Ramos (cell line): ENCODE measurements around the gene PNPLA7.
"Not testable (repeated sequence)": the region's sequence is repeated elsewhere in the genome, so short reads cannot be mapped to it uniquely, and the experiment has no call there.

Experiments
- in situ Hi-C: fragments of 300-500 bp; cut with MboI; formaldehyde crosslinking; loops from one replicate; pipeline ENCODE4 v1.14.3; 2022; ENCODE audit warnings: low sequenced_read_pairs; ENCODE audit not compliant: unreplicated experiment

The PNPLA7 gene

GRCh38 chr9:137550231-137550621, at the start of gene PNPLA7:
Gene PNPLA7, minus strand, starts transcription at chr9:137550402. Its CDS starts 205 bp downstream, at chr9:137550197.
- in situ Hi-C loops, result no loop called here

GRCh38 chr9:137598943-137599342, 48.7 kb upstream of the PNPLA7 start:
- in situ Hi-C loops, result no loop called here

- in situ Hi-C loops, result not testable (repeated sequence)
Measured at GRCh38 chr9:137596577-137596976, 46.4 kb upstream of the PNPLA7 start.

- in situ Hi-C loops, result no loop called here
Measured at GRCh38 chr9:137593176-137593575, 43.0 kb upstream of the PNPLA7 start.

GRCh38 chr9:137592767-137593166, 42.6 kb upstream of the PNPLA7 start:
- in situ Hi-C loops, result no loop called here

- in situ Hi-C loops, result no loop called here
Measured at GRCh38 chr9:137590469-137591383, 40.5 kb upstream of the PNPLA7 start, which contains the start of gene ZMYND19. Gene ZMYND19, minus strand, starts transcription at chr9:137590512. Its CDS starts 249 bp downstream, at chr9:137590263.

- in situ Hi-C loops, result no loop called here
Measured at GRCh38 chr9:137590123-137590468, 39.9 kb upstream of the PNPLA7 start.

GRCh38 chr9:137589441-137590122, 39.4 kb upstream of the PNPLA7 start:
- in situ Hi-C loops, result no loop called here

GRCh38 chr9:137588891-137589290, 38.7 kb upstream of the PNPLA7 start:
- in situ Hi-C loops, result no loop called here

GRCh38 chr9:137588311-137588710, 38.1 kb upstream of the PNPLA7 start:
- in situ Hi-C loops, result no loop called here

- in situ Hi-C loops, result no loop called here
Measured at GRCh38 chr9:137586854-137587253, 36.7 kb upstream of the PNPLA7 start.

GRCh38 chr9:137583957-137584356, 33.8 kb upstream of the PNPLA7 start:
- in situ Hi-C loops, result no loop called here

GRCh38 chr9:137583347-137583746, 33.1 kb upstream of the PNPLA7 start:
- in situ Hi-C loops, result no loop called here

- in situ Hi-C loops, result no loop called here
Measured at GRCh38 chr9:137582286-137582860, 32.2 kb upstream of the PNPLA7 start.

- in situ Hi-C loops, result no loop called here
Measured at GRCh38 chr9:137581361-137582285, 31.4 kb upstream of the PNPLA7 start.

- in situ Hi-C loops, result no loop called here
Measured at GRCh38 chr9:137580954-137581322, 30.7 kb upstream of the PNPLA7 start.

GRCh38 chr9:137580209-137580953, 30.2 kb upstream of the PNPLA7 start:
- in situ Hi-C loops, result no loop called here

- in situ Hi-C loops, result no loop called here
Measured at GRCh38 chr9:137579259-137579604, 29.0 kb upstream of the PNPLA7 start.

GRCh38 chr9:137578518-137579258, 28.5 kb upstream of the PNPLA7 start, which contains the start of gene DPH7:
Gene DPH7, minus strand, starts transcription at chr9:137578925. Its CDS starts 148 bp downstream, at chr9:137578777.
- in situ Hi-C loops, result no loop called here
